COR-L47 (cell line): ENCODE measurements around the gene CDC45.

Experiments
- DNase-seq: peaks from one replicate; lab custom pipeline; 2025; lab: John Stamatoyannopoulos, UW

Gene CDC45

GRCh38 chr22:19565382-19566278 lies 85.9 kb downstream of the CDC45 start:
- DNase-seq: no peak

GRCh38 chr22:19566279-19567156 lies 86.8 kb downstream of the CDC45 start:
- no peak for DNase-seq

- no peak for DNase-seq
Observed at GRCh38 chr22:19567157-19568009, 87.7 kb downstream of the CDC45 start.

- no peak for DNase-seq
Observed at GRCh38 chr22:19568337-19569275, 88.9 kb downstream of the CDC45 start.

- no peak for DNase-seq
Observed at GRCh38 chr22:19569276-19569640, 89.5 kb downstream of the CDC45 start.

GRCh38 chr22:19569976-19570375 lies 90.3 kb downstream of the CDC45 start:
- DNase-seq: no peak
